ENCODE results near the gene SPATA32. TPM values are rescaled to one million over a fixed set of nuclear protein-coding genes. Genes with fewer than 3 reads are reported as not detected.

SPATA32 gene
- total RNA-seq, 1 experiment from 2014 or later = 0.15 TPM

GRCh38 chr17:45308840-45309239, 46.9 kb upstream of the SPATA32 start:
- Histone ChIP-seq H2AFZ (ENCODE audit: low read depth, low read length, poor library complexity, severe bottlenecking) (no peak overlapping the region), H3K27me3 (ENCODE audit: insufficient read depth, low read length) (no peaks in the 10 kb centered on the region), H3K4me1 (ENCODE audit: control insufficient read depth in 1 of 2, insufficient read depth in 2 of 2, low read length in 2 of 2) (peaks cover 60 to 85% of the 10 kb centered on the region in 2 experiments), H3K4me2 (ENCODE audit: low read length) (no peak overlapping the region), H4K20me1 (ENCODE audit: insufficient read depth) (peaks cover 36% of the 10 kb centered on the region; the same call in 1 of the 2 replicates), H3K36me3 (ENCODE audit: control insufficient read depth in 1 of 2, insufficient read depth in 2 of 2, low read length in 2 of 2) (peaks cover 0 to 24% of the 10 kb centered on the region in 2 experiments; a peak in 2 of 4 replicates), H3K79me2 (ENCODE audit: insufficient read depth, low read length) (peaks cover 100% of the 10 kb centered on the region), H3K9me2 (ENCODE audit: insufficient read depth) (no peaks in the 10 kb centered on the region), H3K9ac (ENCODE audit: low read length) (no peak overlapping the region), H3K9me3 (ENCODE audit: control insufficient read depth in 1 of 2, insufficient read depth in 1 of 2, low read depth in 1 of 2, low read length in 2 of 2) (no peaks in the 10 kb centered on the region), H3K27ac (ENCODE audit: low read depth, low read length) (no peak overlapping the region), H3K4me3 (replicated peaks in 1 of 2; ENCODE audit: low read depth in 1 of 2, low read length in 2 of 2) (no peak overlapping the region)
- no peak for TF ChIP-seq CBX3 (IDR thresholded peaks at IDR 0.05; ENCODE audit: low read depth)
- no peak for TF ChIP-seq EGR1 (IDR thresholded peaks at IDR 0.05; ENCODE audit: low read depth)
- TF ChIP-seq, protein P1, sequence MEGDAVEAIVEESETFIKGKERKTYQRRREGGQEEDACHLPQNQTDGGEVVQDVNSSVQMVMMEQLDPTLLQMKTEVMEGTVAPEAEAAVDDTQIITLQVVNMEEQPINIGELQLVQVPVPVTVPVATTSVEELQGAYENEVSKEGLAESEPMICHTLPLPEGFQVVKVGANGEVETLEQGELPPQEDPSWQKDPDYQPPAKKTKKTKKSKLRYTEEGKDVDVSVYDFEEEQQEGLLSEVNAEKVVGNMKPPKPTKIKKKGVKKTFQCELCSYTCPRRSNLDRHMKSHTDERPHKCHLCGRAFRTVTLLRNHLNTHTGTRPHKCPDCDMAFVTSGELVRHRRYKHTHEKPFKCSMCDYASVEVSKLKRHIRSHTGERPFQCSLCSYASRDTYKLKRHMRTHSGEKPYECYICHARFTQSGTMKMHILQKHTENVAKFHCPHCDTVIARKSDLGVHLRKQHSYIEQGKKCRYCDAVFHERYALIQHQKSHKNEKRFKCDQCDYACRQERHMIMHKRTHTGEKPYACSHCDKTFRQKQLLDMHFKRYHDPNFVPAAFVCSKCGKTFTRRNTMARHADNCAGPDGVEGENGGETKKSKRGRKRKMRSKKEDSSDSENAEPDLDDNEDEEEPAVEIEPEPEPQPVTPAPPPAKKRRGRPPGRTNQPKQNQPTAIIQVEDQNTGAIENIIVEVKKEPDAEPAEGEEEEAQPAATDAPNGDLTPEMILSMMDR (IDR thresholded peaks at IDR 0.05 in 2 of 3, conservative IDR thresholded peaks at IDR 0.05 in 1 of 3; ENCODE audit: borderline replicate concordance in 1 of 3, insufficient read depth in 1 of 3, low read depth in 2 of 3, low read length in 2 of 3) = no peak
- no peak for TF ChIP-seq JUND (IDR thresholded peaks at IDR 0.05)
- no TSS peak for BruUV-seq (replicated peaks)
- ATAC-seq (no peak), DNase-seq (ENCODE audit: low read depth, low spot score) (no peak)
- POLR2A ChIA-PET = interaction anchor here (0.7 kb wide), 1 partner anchor 8 kb away, joined by 4 read pairs; the partner anchor contains the start of gene MAP3K14
- RAD21 ChIA-PET (ENCODE audit: low non-redundant PET in 1 of 2, low total read pairs in 2 of 2, uncharacterized antibody in 2 of 2, unreplicated experiment in 2 of 2) = no interaction called here
- CTCF ChIA-PET = no interaction called here
- intact Hi-C loops (cut with micrococcal nuclease) = no loop called here

DNA sequence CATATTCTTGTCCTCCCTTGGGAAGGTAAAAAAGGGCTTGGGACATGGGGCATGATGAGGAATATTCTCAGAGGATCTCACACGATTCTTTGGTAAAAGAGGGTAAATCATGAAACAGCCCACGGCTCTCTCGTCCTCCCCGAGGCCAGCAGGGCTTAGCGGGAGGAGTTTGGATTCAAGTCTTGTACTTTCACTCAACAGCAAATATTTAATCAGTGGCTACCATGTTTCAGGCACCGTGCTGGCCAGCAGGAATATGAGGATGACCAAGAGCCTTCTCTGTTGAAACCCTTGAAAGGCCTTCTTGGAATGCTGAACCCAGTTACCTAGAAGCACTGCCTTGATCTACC, 46.1 kb upstream of the SPATA32 start:
- ATAC-seq = no peak
- intact Hi-C loops (cut with micrococcal nuclease) = no loop called here
- Histone ChIP-seq H3K9ac (ENCODE audit: low read length) (0 out of 2 replicates have a peak overlapping the region, but pooled peaks have one; percentile 1), H3K36me3 (ENCODE audit: control insufficient read depth in 1 of 2, insufficient read depth in 2 of 2, low read length in 2 of 2) (peaks cover 0 to 24% of the 10 kb centered on the region in 2 experiments; a peak in 2 of 4 replicates), H3K9me3 (ENCODE audit: control insufficient read depth in 1 of 2, insufficient read depth in 1 of 2, low read depth in 1 of 2, low read length in 2 of 2) (no peaks in the 10 kb centered on the region), H3K79me2 (ENCODE audit: insufficient read depth, low read length) (peaks cover 100% of the 10 kb centered on the region), H3K27ac (ENCODE audit: low read depth, low read length) (peak overlapping the region; percentile 40), H3K27me3 (ENCODE audit: insufficient read depth, low read length) (no peaks in the 10 kb centered on the region), H3K9me2 (ENCODE audit: insufficient read depth) (no peaks in the 10 kb centered on the region), H2AFZ (ENCODE audit: low read depth, low read length, poor library complexity, severe bottlenecking) (no peak overlapping the region), H3K4me3 (replicated peaks in 1 of 2; ENCODE audit: low read depth in 1 of 2, low read length in 2 of 2) (no peak overlapping the region), H4K20me1 (ENCODE audit: insufficient read depth) (peaks cover 36% of the 10 kb centered on the region; the same call in 1 of the 2 replicates), H3K4me1 (ENCODE audit: control insufficient read depth in 1 of 2, insufficient read depth in 2 of 2, low read length in 2 of 2) (peaks cover 52 to 84% of the 10 kb centered on the region in 2 experiments), H3K4me2 (ENCODE audit: low read length) (peak overlapping the region; percentile 42)
- TF ChIP-seq, protein P1 (IDR thresholded peaks at IDR 0.05 in 2 of 3, conservative IDR thresholded peaks at IDR 0.05 in 1 of 3; ENCODE audit: borderline replicate concordance in 1 of 3, insufficient read depth in 1 of 3, low read depth in 2 of 3, low read length in 2 of 3) = no peak
- no peak for TF ChIP-seq FOSL1 (IDR thresholded peaks at IDR 0.05; ENCODE audit: low read depth)
- TF ChIP-seq EZH2 (IDR thresholded peaks at IDR 0.05) = no peak
- no peak for TF ChIP-seq ATF3 (IDR thresholded peaks at IDR 0.05)
- no peak for TF ChIP-seq RAD21 (IDR thresholded peaks at IDR 0.05; ENCODE audit: low read depth)
- TF ChIP-seq POLR2A (IDR thresholded peaks at IDR 0.05; ENCODE audit: borderline replicate concordance, extremely low read depth, insufficient read depth, insufficient read length) = no peak
- TF ChIP-seq JUND (IDR thresholded peaks at IDR 0.05) = no peak
- no peak for TF ChIP-seq EGR1 (IDR thresholded peaks at IDR 0.05; ENCODE audit: low read depth)
- no peak for TF ChIP-seq ELF1 (IDR thresholded peaks at IDR 0.05; ENCODE audit: borderline replicate concordance, low read depth)
- no peak for TF ChIP-seq SRF (IDR thresholded peaks at IDR 0.05; ENCODE audit: low read depth)
- no peak for TF ChIP-seq ZBTB33 (IDR thresholded peaks at IDR 0.05; ENCODE audit: extremely low read depth, insufficient replicate concordance, low read length)
- BruUV-seq (replicated peaks) = no TSS peak
- RAD21 ChIA-PET (ENCODE audit: low non-redundant PET in 1 of 2, low total read pairs in 2 of 2, uncharacterized antibody in 2 of 2, unreplicated experiment in 2 of 2) = no interaction called here
- no peak for DNase-seq (ENCODE audit: low read depth, low spot score)
- CTCF ChIA-PET = interaction anchor here (0.6 to 1.5 kb wide), 2 partner anchors 12 to 21 kb away, joined by 3 to 4 read pairs; no protein-coding TSS in a partner anchor
- POLR2A ChIA-PET = interaction anchor here (0.6 to 0.7 kb wide), 2 partner anchors 9 to 69 kb away, joined by 3 to 4 read pairs; partner anchors contain the start of gene MAP3K14

All from HCT116 (cell line).